ENCODE data around the gene URB2.
"Not testable (repeated sequence)": the region's sequence is repeated elsewhere in the genome, so short reads cannot be mapped to it uniquely, and the experiment has no call there.

Gene URB2

GRCh38 chr1:229617351-229618100 lies 8.5 kb upstream of the URB2 start:
- no peak for DNase-seq

DNA sequence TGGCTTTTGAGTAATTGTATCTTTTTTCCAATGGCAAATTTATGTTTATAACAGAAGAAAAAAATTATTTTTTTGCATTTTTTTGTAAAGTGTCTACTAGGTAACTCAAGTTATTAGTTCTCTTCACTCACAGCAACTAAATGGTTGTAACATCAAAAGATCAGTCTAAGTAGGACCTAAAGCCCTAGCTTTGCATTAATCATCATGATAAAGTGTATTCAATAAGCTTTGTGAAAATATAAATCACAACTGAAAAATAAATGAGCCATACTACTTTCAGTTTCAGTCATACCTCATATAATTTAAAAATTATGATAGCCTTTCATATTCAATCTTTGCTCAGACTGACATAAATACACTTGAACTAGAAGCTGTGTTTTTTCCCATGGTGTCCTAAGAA lies 7.0 kb upstream of the URB2 start:
- DNase-seq, result no peak

GRCh38 chr1:229619614-229620013 lies 6.4 kb upstream of the URB2 start:
- DNase-seq, result no peak

GRCh38 chr1:229620876-229621275 lies 5.2 kb upstream of the URB2 start:
- no peak for DNase-seq

DNA sequence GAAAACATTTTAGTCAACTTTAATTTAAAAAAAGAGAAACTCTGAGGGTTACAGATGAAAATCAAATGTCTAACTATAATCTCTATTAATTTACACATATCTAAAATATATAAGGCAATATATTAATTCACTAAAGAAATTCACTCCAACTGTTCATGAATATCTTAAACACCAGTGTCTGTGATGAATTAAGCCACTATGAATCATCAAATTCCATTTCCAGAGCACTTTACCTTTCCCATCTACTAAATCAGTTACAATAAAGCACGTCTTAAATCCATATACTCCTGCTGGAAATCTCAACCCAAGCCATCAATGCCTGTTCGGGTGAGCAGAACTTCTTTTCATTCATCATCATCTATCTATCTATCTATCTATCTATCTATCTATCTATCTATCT lies 4.4 kb upstream of the URB2 start:
- no peak for DNase-seq

GRCh38 chr1:229622641-229623120 lies 3.4 kb upstream of the URB2 start:
- DNase-seq, result not testable (repeated sequence)

DNA sequence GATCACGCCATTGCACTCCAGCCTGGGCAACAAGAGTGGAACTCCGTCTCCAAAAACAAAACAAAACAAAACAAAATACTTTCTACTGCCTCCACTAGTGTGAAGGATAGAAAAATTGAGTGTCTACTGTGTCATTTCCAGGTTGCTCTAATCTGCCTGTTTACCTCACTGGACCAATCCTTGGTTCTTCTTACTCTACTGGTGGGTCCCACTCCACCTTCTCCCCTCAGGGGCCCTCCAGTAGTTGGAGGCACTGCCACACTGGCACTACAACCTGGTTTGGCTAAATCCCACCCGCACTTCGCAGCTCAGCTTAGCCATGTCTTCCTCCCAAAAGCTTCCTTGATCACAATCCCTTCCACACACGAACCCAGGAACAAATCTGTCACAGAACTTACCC lies 2.8 kb upstream of the URB2 start:
- no peak for DNase-seq

- DNase-seq, result no peak
These were observed 2.2 kb upstream of the URB2 start for GRCh38 chr1:229623838-229624237.

DNA sequence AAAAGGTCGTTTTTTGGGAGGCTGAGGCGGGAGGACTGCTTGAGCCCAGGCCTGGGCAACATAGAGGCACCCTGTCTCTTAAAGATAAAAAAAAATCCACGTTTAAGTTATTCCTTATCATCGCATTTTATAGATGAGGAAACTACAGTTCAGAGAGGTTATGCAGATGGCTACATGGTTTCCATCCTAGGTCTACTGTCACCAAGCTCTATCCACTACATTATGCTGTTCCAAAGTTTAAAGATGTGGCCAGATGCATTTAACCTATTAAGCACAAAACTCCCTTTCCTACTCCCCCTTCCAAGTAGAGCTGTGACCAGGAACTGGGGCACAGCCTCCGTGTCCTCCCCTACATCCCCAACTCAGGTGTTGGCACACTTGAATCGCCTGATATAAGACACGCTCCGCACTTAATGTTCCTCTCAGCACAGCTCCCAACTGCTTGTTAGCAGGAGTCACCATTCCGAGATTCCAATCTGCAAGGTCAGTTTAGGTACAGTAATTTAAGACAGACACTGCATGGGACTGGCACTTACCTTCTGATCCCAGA lies 1.5 kb upstream of the URB2 start:
- no peak for DNase-seq

- peak; percentile 48 for DNase-seq
These were observed 754 bp upstream of the URB2 start for GRCh38 chr1:229625071-229625914.

- DNase-seq, result no peak
These were observed 956 bp downstream of the URB2 start for GRCh38 chr1:229627003-229627402.

GRCh38 chr1:229629261-229629660 lies 3.2 kb downstream of the URB2 start:
- DNase-seq, result no peak

DNA sequence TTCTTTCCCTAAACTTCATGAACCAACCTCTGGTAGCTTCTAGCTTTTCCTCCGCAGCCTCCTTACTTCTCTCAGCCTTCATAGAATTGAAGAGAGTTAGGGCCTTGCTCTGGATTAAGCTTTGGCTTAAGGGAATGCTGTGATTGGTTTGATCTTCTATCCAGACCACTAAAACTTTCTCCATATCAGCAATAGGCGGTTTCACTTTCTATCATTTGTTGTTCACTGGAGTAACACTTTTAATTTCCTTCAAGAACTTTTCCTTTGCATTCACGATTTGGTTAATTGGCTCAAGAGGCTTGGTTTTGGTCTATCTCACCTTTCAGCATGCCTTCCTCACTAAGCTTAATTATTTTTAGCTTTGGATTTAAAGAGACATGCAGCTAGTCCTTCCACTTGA lies 5.1 kb downstream of the URB2 start:
- no peak for DNase-seq

DNA sequence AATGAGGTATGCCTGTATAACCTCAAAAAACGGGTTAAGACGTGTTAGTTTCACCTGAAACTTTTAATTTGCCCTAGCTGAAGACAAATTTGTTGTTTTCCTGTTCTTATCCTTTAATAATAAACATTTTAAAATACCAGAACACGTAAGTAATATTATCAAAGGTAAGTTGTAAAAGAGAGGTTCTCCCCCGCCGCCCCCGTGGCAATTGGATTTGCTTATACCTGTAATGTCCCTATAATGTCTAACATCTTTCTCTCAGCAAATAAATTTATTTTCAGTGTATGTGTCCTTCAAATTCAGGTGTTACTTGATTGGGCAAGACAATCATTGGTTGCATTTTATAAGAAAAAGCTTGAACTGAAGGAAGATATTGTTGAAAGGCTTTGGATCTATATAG lies 5.9 kb downstream of the URB2 start:
- no peak for DNase-seq

DNA sequence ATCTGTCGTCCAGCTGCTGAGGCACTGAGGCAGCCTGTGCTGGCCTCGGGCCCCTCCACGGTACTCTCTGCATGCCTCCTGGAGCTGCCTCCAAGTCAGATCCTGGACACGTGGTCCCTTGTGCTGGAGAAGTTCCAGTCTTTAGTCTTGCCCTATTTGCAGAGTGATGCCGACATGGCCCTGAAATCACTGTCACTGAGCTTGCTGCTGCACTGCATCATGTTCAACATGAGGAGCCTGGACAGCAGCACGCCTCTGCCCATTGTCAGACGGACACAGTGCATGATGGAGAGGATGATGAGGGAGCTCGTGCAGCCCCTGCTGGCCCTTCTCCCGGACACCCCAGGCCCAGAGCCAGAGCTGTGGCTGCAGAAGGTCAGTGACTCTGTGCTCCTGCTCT lies 10.0 kb downstream of the URB2 start:
- DNase-seq, result no peak

DNA sequence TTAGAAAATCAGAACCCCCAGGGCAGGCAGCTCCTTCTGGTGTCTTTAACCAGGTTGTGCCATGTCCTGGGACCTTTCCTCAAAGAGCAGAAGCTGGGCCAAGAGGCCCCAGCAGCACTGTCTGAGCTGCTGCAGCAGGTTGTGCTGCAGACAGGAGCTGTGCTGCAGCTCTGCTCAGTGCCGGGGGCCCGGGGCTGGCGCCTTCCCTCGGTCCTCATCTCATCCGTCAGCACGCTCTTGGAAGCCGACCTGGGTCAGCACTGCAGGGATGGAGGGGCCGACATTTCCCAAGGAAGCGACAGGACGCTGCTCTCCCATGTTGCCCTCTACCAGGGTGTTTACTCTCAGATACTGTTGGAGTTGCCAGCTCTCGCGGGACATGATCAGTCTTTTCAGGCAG lies 11.7 kb downstream of the URB2 start:
- no peak for DNase-seq

- DNase-seq, result no peak
These were observed 14.4 kb downstream of the URB2 start for GRCh38 chr1:229640455-229640854.

GRCh38 chr1:229641306-229641705 lies 15.3 kb downstream of the URB2 start:
- no peak for DNase-seq

DNA sequence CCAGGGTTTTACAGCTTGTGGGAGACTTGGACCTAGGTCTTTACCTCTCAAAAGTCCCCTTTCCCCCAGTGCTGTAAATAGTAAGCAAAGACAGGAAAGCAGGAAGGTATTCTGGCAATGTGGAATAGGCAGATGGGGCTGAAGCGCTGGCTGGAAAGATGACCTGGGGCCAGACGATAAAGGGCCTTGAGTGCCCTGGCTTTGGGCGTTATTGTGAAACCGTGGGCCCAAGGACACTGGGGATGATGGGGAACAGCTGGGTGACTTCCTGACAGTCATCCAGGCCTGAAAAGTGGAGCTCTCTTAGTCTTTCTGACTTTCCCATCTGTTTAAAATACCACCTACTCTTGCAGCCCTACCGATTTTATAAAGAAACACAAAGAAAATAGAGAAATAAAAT lies 16.3 kb downstream of the URB2 start:
- DNase-seq, result no peak

DNA sequence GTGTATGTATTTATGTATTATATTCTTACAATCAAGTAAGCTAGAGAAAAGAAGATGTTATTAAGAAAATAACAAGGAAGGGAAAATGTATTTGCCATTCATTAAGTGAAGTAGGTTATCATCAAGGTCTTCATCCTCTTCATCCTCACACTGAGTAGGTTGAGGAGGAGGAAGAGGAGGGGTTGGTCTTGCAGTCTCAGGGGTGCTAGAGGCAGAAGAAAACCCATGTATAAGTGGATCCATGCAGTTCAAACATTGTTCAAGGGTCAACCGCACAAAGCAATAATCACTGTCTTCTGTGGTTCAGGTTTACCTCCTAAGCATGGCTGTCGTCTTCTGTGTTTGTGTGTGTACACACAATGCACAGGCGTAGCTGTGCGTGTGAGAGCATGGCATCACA lies 16.9 kb downstream of the URB2 start:
- no peak for DNase-seq

DNA sequence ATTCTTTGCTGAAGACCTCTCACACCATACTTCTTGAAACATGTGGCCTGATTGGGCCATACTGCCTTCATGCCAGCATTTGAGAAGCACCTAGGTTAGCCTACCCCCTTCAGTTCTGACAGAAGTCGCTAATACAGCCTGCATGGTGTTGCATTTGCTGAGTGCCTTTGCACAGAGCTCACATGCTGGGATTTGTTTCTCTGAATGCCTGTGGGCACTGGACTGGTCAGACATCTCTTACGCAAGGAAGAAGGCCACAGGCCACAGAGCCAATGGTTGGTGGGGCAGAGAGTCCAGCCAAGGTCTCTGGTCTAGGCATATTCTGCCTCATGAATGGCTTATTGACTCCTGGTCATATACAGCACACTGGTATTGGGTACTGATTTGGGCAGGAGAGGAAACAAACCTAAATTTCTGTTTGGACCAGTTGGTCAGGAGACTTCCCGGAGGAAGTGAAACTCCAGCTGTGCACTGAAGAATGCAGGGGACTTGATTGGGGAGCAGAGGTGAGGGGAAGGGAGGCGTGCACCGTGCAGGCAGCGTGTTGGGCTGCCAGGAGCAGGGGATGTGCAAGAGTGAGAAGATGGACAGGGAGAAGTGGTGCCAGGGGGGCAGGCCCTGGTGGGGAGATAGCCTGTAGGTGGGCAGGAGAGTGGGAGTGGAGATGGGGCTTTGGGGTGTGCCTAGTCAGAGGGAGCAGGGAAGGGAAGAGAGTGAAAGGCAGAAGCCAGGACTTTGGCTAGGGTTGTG lies 18.1 kb downstream of the URB2 start:
- DNase-seq, result no peak

DNA sequence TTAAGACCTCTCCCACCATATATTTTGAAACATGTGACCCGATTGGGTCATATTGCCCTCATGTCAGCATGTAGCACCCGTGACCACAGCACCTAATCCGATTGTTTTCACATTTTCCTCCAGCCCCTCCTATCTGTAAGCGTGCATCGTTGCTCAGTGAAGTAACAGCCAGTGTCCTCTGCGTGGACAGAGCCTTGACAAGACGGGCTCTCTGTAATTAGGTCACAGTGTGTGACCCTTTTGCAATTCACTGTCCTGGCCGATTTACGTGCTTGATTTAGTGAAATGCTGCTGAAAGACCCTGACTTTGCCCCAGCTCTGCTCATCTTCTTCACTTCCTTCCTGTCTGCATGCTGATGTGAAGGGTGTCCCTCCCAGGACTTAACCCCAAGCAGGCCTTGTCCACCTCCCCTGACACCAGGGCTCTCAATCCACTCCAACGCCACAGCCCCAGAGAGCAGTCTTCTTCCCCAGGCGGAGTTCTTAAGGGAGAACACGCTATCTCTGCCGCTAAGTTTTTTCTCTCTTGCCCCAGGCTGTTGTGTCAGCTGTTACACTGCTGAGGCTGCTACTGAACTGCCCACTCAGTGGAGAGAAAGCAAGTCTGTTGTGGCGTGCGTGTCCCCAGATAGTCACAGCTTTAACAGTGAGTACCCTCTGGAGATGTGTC lies 19.4 kb downstream of the URB2 start:
- no peak for DNase-seq

GRCh38 chr1:229648406-229648805 lies 22.4 kb downstream of the URB2 start:
- no peak for DNase-seq

All from stimulated activated naive CD4-positive, alpha-beta T cell treated with Interleukin-2 at 50 U/mL for 16 hours (primary cell).